Naive thymus-derived CD8-positive, alpha-beta T cell (primary cell): ENCODE measurements around the gene AFF3. TPM values are rescaled to one million over a fixed set of nuclear protein-coding genes. Genes with fewer than 3 reads are reported as not detected.
"Not testable (repeated sequence)": the region's sequence is repeated elsewhere in the genome, so short reads cannot be mapped to it uniquely, and the experiment has no call there.

Experiments used
- ATAC-seq, 2 donors: fragments of 150-1000 bp; cut with Tn5 transposase in 1 of 2; sonication (Bioruptor Pico), chemical (Tn5 transposase) in 1 of 2; 1 replicate in 1 of 2; 2 replicates in 1 of 2; pipeline ENCODE4 v1.10.0; 2021; ENCODE audit warnings: mild to moderate bottlenecking in 2 of 2, moderate library complexity in 2 of 2
- POLR2A ChIA-PET: fragments of 350-600 bp; sonication (Branson Sonifier 250); formaldehyde crosslinking; loops from one replicate; lab custom pipeline; 2021; ENCODE audit warnings: antibody characterized with exemption; lab: Charles Lee
- DNase-seq, 10 donors: peaks; one replicate each; pipeline versions ENCODE4 v3.0.0 to v3.0.0-alpha.2; 2020 to 2022
- H3K27ac Mint-ChIP-seq, 10 donors: one replicate each; pipeline ENCODE4 v1.8.0; 2020 to 2022; ENCODE audit warnings: mild to moderate bottlenecking in 10 of 10, mixed read lengths in 10 of 10, moderate library complexity in 4 of 10, inconsistent platforms in 1 of 10
- H3K27me3 Mint-ChIP-seq, 5 donors: one replicate each; pipeline ENCODE4 v1.8.0; 2021 to 2022; ENCODE audit warnings: mixed read lengths in 5 of 5
- H3K36me3 Mint-ChIP-seq, 3 donors: one replicate each; pipeline ENCODE4 v1.8.0; 2020 to 2022; ENCODE audit warnings: mixed read lengths in 3 of 3, mild to moderate bottlenecking in 2 of 3, inconsistent platforms in 1 of 3
- H3K4me1 Mint-ChIP-seq, 4 donors: one replicate each; pipeline ENCODE4 v1.8.0; 2021 to 2022; ENCODE audit warnings: mixed read lengths in 4 of 4
- H3K4me3 Mint-ChIP-seq, 10 donors: one replicate each; pipeline ENCODE4 v1.8.0; 2020 to 2022; ENCODE audit warnings: mild to moderate bottlenecking in 10 of 10, mixed read lengths in 10 of 10, moderate library complexity in 6 of 10, inconsistent platforms in 1 of 10
- H3K9me3 Mint-ChIP-seq, 9 donors: one replicate each; pipeline ENCODE4 v1.8.0; 2020 to 2022; ENCODE audit warnings: mixed read lengths in 9 of 9, mild to moderate bottlenecking in 3 of 9, inconsistent platforms in 1 of 9, moderate library complexity in 1 of 9
- polyA plus RNA-seq, 3 donors: library from polyadenylated mRNA; unstranded; fragments of 300-500 nt; fragmentation: Illumina TruSeq; gene quantifications; one replicate each; pipeline ENCODE4 v1.2.3, GENCODE V29; 2021
- total RNA-seq, 8 experiments: library from RNA in 2 of 8; stranded (reverse) in 2 of 8; gene quantifications; one replicate each; pipeline ENCODE4 v1.2.3 and lab custom pipeline; 2021 to 2026

The AFF3 gene
- total and polyA plus RNA-seq, 5 experiments from 2014 or later, result 0.50 to 11.9 (median 2.8) TPM

DNA sequence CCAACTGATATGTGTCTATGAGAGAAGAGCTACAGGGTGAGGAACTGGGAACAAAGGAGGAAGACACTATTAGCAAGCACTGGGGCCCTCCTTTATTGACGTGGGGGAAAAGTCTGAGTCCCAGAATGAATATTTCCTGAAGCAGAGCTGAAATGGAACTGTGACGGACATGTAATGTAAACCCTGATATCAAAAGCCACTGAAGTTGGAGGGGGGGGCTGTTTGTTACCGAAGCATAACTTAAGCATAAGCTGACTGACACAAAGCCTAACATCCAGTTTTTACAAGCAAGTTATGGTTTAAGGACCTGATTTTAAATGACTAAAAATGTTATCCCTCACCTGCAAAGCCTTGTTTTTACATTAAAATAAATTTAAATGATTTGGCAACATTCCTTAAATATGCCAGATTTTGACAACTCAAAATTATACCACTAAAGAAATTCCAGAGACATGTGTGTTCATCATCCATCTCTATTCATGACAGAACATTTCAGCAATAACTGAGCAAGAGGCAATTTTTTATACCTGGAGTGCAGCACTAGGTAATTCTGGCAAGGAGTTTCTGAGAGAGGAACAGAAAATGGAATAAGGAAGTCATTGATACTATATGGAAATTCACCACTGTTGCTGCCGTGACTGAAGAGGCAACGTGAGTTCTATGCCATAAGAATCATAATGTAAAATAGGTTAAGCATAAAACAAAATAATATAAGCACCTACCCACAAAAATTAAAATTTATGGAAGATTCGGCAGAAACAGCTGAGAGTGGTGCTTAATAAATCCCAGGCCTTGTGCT lies 186.0 kb downstream of the AFF3 start:
- peaks cover 0 to 6% (median 0%) of the 10 kb centered on the region in 3 donors for H3K36me3 Mint-ChIP-seq
- DNase-seq, result no peak
- peaks cover 0 to 2% (median 0%) of the 10 kb centered on the region in 9 donors for H3K9me3 Mint-ChIP-seq
- H3K27me3 Mint-ChIP-seq, result no peaks in the 10 kb centered on the region
- ATAC-seq, result no peak
- H3K27ac Mint-ChIP-seq, result no peak overlapping the region
- H3K4me1 Mint-ChIP-seq, result no peaks in the 10 kb centered on the region
- POLR2A ChIA-PET, result no interaction called here
- H3K4me3 Mint-ChIP-seq, result no peak overlapping the region

DNA sequence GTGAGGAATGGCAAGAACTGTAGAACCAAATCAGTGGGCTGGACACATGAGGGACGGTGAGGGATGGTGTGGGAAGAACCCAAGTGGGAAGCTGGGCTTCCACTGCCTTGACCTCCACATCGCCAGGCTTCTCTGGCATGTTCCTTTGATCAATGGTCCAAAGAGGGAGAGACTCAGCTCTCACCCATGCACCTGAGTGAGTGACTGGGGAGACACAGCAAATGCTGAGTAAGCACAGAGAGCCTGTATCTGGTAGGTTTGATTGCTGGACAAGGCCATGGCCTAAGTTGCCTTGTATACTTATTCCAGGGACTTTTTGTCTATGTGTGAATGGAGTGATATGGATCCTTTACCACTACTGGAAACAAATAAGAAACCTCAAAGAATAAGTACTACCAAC lies 188.6 kb downstream of the AFF3 start:
- DNase-seq (no peak), ATAC-seq (no peak)
- H3K9me3 Mint-ChIP-seq, result peaks cover 0 to 2% (median 0%) of the 10 kb centered on the region in 9 donors
- peaks cover 0 to 6% (median 0%) of the 10 kb centered on the region in 3 donors for H3K36me3 Mint-ChIP-seq
- POLR2A ChIA-PET, result no interaction called here
- H3K27ac Mint-ChIP-seq, result no peak overlapping the region
- H3K4me1 Mint-ChIP-seq, result no peaks in the 10 kb centered on the region
- no peaks in the 10 kb centered on the region for H3K27me3 Mint-ChIP-seq
- H3K4me3 Mint-ChIP-seq, result no peak overlapping the region

DNA sequence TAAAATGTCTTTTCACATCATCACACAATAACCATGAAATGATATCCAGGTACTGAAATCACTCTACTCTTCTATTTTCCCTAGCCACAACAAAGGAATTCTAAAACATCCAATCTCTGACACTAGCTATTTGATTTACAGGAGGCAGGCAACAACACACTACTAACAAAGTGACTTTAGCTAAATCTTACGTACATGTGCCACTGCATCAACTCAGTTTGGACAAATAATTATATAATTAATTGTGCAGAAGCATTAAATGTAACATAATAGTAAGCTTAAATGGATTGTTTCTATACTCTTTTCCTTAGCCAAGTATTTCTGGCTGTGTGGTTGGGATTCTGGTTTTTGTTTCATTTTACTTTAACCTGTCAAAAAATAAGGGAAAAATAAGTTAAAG lies 192.4 kb downstream of the AFF3 start:
- Mint-ChIP-seq H3K36me3 (peaks cover 0 to 6% (median 0%) of the 10 kb centered on the region in 3 donors), H3K27me3 (no peaks in the 10 kb centered on the region), H3K9me3 (peaks cover 0 to 2% (median 0%) of the 10 kb centered on the region in 9 donors), H3K4me1 (no peaks in the 10 kb centered on the region), H3K4me3 (no peak overlapping the region), H3K27ac (no peak overlapping the region)
- no peak for DNase-seq
- POLR2A ChIA-PET, result no interaction called here
- no peak for ATAC-seq

DNA sequence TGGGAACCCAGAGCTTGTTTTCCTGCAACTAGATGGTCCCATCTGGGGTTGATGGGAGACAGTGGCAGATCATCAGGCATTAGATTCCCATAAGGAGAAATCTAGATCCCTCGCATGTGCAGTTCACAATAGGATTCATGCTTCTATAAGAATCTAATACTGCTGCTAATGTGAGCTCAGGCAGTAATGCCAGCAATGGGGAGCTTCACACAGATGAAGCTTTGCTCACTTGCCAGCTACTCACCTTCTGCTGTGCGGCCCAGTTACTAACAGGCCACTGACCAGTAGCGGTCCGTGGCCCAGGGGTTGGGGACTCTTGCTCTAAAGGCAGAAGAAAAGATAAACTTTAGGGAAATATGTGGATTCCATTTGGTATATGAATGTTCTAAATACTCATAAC lies 192.9 kb downstream of the AFF3 start:
- Mint-ChIP-seq H3K4me1 (no peaks in the 10 kb centered on the region), H3K27ac (no peak overlapping the region), H3K36me3 (peaks cover 0 to 6% (median 0%) of the 10 kb centered on the region in 3 donors), H3K27me3 (no peaks in the 10 kb centered on the region), H3K4me3 (no peak overlapping the region), H3K9me3 (peaks cover 0 to 2% (median 0%) of the 10 kb centered on the region in 9 donors)
- ATAC-seq (no peak), DNase-seq (no peak)
- POLR2A ChIA-PET, result no interaction called here

DNA sequence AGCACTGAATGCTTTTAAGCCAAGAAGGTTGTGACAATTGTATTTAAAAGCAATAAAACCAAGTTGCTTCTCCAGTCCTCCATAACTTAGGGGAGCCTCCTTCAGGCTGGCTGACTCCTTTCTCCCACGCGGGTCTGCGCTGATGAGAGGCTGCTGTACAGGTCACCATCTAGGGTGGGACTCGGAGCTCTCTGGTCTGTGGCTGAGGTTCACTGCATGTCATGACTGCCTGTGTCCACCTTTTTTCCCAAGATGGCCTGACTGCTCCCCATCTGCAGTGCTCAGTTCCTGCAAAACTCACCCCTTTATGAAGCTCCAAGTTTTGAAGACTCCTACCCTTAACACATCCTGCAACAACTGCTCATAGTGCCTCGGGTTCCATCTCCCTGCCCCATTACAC lies 194.4 kb downstream of the AFF3 start:
- no peak for ATAC-seq
- Mint-ChIP-seq H3K27me3 (peaks cover 0 to 2% (median 0%) of the 10 kb centered on the region in 5 donors), H3K9me3 (no peaks in the 10 kb centered on the region)

DNA sequence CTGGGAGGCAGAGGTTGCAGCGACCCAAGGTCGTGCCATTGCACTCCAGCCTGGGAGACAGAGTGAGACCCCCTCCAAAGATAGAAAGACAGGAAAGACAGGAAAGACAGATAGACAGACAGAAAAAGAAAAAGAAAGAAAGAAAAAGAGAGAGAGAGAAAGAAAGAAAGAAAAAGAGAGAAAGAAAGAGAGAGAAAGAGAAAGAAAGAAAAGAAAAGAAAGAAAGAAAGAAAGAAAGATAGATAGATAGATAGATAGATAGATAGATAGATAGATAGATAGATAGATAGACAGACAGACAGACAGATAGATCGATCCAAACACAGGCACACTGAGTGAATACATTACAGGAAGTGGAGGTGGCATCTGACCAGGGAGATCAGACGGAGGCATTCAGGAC lies 195.0 kb downstream of the AFF3 start:
- H3K4me3 Mint-ChIP-seq, H3K27me3 Mint-ChIP-seq, H3K4me1 Mint-ChIP-seq, ATAC-seq, POLR2A ChIA-PET, H3K36me3 Mint-ChIP-seq, H3K27ac Mint-ChIP-seq, H3K9me3 Mint-ChIP-seq, DNase-seq: not testable (repeated sequence)

More for the DNA sequence above, 194.4 kb downstream of the AFF3 start:
- Mint-ChIP-seq H3K36me3 (no peaks in the 10 kb centered on the region), H3K27ac (no peak overlapping the region), H3K4me3 (no peak overlapping the region), H3K4me1 (no peaks in the 10 kb centered on the region)
- no peak for DNase-seq
- POLR2A ChIA-PET, result no interaction called here

DNA sequence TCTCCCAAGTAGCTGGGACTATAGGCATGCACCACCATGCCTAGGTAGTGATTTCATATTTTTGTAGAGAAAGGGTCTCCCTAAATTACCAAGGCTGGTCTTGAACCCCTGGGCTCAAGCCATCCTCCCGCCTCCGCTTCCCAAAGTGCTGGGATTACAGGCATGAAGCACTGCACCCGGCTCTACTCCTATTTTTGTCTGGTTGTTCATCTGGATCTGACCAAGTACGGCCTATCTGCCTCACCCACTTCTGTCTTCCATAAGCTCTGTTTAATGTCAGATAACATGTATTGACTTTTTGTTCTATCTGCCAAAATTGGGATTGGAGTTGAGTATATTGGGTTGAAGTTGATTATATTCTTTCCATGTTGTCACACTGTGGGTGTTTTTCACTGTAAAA lies 198.4 kb downstream of the AFF3 start:
- ATAC-seq (no peak), DNase-seq (no peak)
- no peaks in the 10 kb centered on the region for H3K4me1 Mint-ChIP-seq
- H3K27ac Mint-ChIP-seq, result no peak overlapping the region
- POLR2A ChIA-PET, result interaction anchor here (0.7 kb wide), 1 partner anchor 353 kb away, joined by 3 read pairs; no protein-coding TSS in a partner anchor
- no peak overlapping the region for H3K4me3 Mint-ChIP-seq
- peaks cover 0 to 9% (median 0%) of the 10 kb centered on the region in 9 donors for H3K9me3 Mint-ChIP-seq
- peaks cover 0 to 4% (median 0%) of the 10 kb centered on the region in 5 donors for H3K27me3 Mint-ChIP-seq
- no peaks in the 10 kb centered on the region for H3K36me3 Mint-ChIP-seq

DNA sequence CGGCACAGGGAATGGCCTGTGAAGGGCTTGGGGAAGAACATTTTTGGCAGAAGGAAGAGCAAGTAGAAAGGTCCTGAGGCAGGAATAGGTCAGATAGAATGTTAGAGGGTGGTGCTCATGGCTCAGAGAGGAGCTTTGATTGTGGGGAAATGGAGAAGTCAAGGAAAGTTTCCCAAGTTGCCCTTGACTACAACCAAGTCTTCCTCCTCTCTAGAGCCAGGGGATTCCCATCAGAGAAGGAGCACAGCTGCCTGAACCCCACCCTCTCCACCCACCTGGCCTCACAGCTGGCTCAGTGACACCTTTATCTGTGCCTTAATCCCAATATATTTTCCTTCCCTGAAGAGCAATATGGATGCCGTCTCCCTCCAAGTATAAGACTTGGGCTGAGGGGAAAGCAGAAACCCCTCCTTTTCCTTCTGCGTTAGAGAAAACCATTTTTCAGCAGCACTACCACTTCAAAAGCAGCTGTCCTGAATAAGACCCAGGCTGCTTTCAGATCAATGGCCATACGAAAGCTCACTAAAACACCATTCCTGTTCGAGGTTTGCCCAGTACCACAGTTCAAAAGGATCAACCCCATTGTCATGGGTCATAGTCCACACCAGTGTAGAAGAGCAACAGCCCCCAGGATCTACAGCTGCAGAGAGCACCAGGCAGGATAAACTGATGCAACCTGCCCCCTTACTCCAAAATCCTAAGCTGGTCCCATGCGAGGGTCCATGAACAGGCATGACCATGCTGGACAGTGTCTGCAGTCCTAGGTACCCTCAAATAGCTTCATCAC lies 199.6 kb downstream of the AFF3 start:
- ATAC-seq (no peak), DNase-seq (no peak)
- no peaks in the 10 kb centered on the region for H3K4me1 Mint-ChIP-seq
- POLR2A ChIA-PET, result interaction anchor here (0.7 kb wide), 1 partner anchor 300 kb away, joined by 3 read pairs; no protein-coding TSS in a partner anchor
- H3K9me3 Mint-ChIP-seq, result peaks cover 0 to 9% (median 0%) of the 10 kb centered on the region in 9 donors
- H3K27ac Mint-ChIP-seq, result peak overlapping the region in 1 of 10 donors; percentile 82
- no peak overlapping the region for H3K4me3 Mint-ChIP-seq
- no peaks in the 10 kb centered on the region for H3K36me3 Mint-ChIP-seq
- peaks cover 0 to 4% (median 0%) of the 10 kb centered on the region in 5 donors for H3K27me3 Mint-ChIP-seq

DNA sequence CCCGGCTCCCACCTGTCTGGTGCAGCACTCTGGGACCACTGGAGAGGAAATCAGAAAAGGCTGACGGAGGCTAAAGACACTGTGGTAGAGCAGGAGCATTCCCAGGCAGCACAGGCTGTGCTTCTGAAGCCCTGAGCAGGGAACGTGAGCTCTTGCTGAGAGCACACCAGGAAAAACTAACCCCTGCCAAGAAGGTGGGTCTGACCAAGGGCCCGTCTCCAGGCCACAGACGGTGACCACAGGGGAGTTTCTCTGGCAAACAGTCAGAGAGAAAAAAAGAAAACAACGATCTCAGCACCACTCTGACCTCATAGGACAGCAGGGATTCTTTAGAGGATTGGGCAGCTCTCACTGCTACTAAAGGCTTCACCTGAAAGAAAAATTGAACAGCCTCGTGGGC lies 201.4 kb downstream of the AFF3 start:
- ATAC-seq (no peak), DNase-seq (no peak)
- peaks cover 0 to 4% (median 0%) of the 10 kb centered on the region in 5 donors for H3K27me3 Mint-ChIP-seq
- no peak overlapping the region for H3K4me3 Mint-ChIP-seq
- no peaks in the 10 kb centered on the region for H3K36me3 Mint-ChIP-seq
- no peaks in the 10 kb centered on the region for H3K4me1 Mint-ChIP-seq
- POLR2A ChIA-PET, result no interaction called here
- H3K27ac Mint-ChIP-seq, result no peak overlapping the region
- H3K9me3 Mint-ChIP-seq, result peaks cover 0 to 9% (median 0%) of the 10 kb centered on the region in 9 donors

DNA sequence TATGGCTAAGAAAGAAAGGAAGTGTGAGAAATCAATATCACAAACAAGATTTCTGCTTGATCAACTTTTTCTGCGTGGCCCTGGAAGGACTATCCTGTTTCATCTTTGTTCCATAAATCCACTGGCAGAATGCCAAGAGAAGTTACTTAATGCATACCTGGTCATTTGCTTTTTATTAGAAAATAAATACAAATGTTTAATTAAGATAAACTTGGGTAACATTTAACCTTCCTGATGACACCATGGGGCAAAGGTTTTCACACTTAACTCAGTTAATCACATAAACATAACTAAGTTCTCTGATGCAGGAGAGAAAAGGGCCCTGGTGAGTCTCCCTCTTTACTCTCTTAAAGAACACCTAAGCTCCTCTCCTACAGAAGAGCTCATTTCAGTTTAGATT lies 203.3 kb downstream of the AFF3 start:
- peaks cover 0 to 9% (median 0%) of the 10 kb centered on the region in 9 donors for H3K9me3 Mint-ChIP-seq
- H3K27ac Mint-ChIP-seq, result no peak overlapping the region
- DNase-seq (no peak), ATAC-seq (no peak)
- no peak overlapping the region for H3K4me3 Mint-ChIP-seq
- H3K4me1 Mint-ChIP-seq, result peaks cover 0 to 2% (median 0%) of the 10 kb centered on the region in 4 donors
- POLR2A ChIA-PET, result no interaction called here
- H3K27me3 Mint-ChIP-seq, result peaks cover 0 to 4% (median 0%) of the 10 kb centered on the region in 5 donors
- H3K36me3 Mint-ChIP-seq, result no peaks in the 10 kb centered on the region

DNA sequence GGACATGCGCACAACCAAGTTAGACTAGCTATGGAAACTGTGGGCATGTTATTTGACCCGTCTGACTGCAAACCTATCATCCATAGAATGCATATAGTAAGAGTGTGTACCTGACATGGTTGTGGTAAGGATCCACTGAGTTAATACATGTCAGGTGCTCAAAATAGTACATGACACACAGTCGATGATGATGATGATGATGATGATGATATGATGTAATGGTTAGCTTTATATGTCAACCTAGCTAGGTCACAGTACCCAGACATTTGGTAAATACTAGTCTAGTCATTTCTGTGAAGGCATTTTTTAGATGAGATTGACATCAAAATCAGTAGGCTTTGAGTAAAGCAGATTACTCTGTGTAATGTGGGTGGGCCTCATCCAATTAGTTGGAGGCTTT lies 204.1 kb downstream of the AFF3 start:
- peaks cover 0 to 2% (median 0%) of the 10 kb centered on the region in 5 donors for H3K27me3 Mint-ChIP-seq
- H3K4me3 Mint-ChIP-seq, result no peak overlapping the region
- H3K4me1 Mint-ChIP-seq, result peaks cover 0 to 2% (median 0%) of the 10 kb centered on the region in 4 donors
- H3K27ac Mint-ChIP-seq, result no peak overlapping the region
- H3K9me3 Mint-ChIP-seq, result peaks cover 0 to 9% (median 0%) of the 10 kb centered on the region in 9 donors
- H3K36me3 Mint-ChIP-seq, result no peaks in the 10 kb centered on the region
- ATAC-seq (no peak), DNase-seq (no peak)
- POLR2A ChIA-PET, result no interaction called here

DNA sequence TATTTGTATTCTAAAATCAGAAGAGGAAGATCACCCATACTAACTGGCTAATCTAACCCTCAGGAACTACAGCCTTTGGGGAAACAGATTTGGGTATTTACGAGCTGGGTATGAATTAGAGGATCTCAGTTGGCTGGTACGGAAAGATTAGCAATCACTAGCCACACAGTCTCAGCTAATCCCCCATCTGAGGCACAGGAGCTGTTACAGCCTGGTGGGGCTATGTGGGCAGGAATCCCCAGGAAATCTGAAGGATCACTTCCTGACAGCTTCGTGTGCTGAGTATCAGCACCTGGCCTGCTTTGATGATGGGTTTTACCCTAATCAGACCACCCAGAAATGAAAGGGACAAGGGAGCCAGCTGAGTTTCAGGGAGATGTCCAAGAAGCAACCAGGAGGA lies 206.3 kb downstream of the AFF3 start:
- Mint-ChIP-seq H3K27me3 (no peaks in the 10 kb centered on the region), H3K4me1 (peaks cover 0 to 4% (median 1%) of the 10 kb centered on the region in 4 donors), H3K9me3 (peaks cover 0 to 4% (median 0%) of the 10 kb centered on the region in 9 donors), H3K36me3 (no peaks in the 10 kb centered on the region), H3K27ac (no peak overlapping the region), H3K4me3 (no peak overlapping the region)
- DNase-seq (no peak), ATAC-seq (no peak)
- POLR2A ChIA-PET, result no interaction called here

DNA sequence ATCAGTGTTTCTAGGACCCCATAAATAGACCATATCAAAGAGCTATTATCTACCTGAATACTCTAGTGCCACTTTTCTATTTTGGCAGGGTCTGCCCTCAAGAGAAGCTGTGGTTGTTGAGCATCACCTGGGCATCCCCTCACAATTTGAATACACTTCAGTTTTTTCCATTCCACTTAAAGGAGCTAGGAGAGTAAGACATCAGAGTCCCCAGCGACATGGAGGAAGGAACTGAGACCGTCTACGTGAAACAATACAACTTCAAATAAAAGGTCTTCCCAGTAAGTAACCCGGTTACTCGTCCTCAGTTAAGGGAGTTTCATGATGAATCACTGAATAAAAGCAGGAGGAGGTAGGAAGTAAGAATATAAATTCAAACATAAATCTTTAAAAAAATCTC lies 206.7 kb downstream of the AFF3 start:
- ATAC-seq (no peak), DNase-seq (no peak)
- Mint-ChIP-seq H3K27me3 (no peaks in the 10 kb centered on the region), H3K27ac (no peak overlapping the region), H3K4me1 (peaks cover 0 to 8% (median 1%) of the 10 kb centered on the region in 4 donors), H3K9me3 (peaks cover 0 to 4% (median 0%) of the 10 kb centered on the region in 9 donors), H3K36me3 (no peaks in the 10 kb centered on the region), H3K4me3 (no peak overlapping the region)
- POLR2A ChIA-PET, result no interaction called here
